Transverse colon (tissue), 4 donors: ENCODE measurements around the gene ASIC2.

ENCODE experiments used
- EP300 ChIP-seq: sonication (generic); formaldehyde crosslinking; IDR thresholded peaks from one replicate; pipeline ENCODE4 v1.6.1; 2017; ENCODE audit warnings: antibody characterized with exemption, low read depth
- POLR2A ChIP-seq: fragments of 450-650 bp; IDR thresholded peaks from one replicate; pipeline ENCODE4 v1.6.1; 2016; ENCODE audit warnings: antibody characterized with exemption, mild to moderate bottlenecking, moderate library complexity
- POLR2AphosphoS5 ChIP-seq, 3 donors: sonication (generic); formaldehyde crosslinking; IDR thresholded peaks; one replicate each; pipeline ENCODE4 v1.6.1; 2016; ENCODE audit warnings: antibody characterized with exemption in 3 of 3
- TF ChIP-seq, protein P1 (sequence below), 5 experiments: fragments of 200-600 bp in 3 of 5; fragments of 450-650 bp in 2 of 5; sonication (generic) in 3 of 5; IDR thresholded peaks; 1 replicate in 2 of 5; 2 replicates in 3 of 5; pipeline ENCODE4 v1.5.1; 2016 to 2017; ENCODE audit warnings: antibody characterized with exemption in 5 of 5, inconsistent platforms in 3 of 5, mild to moderate bottlenecking in 2 of 5, moderate library complexity in 1 of 5

DNA sequence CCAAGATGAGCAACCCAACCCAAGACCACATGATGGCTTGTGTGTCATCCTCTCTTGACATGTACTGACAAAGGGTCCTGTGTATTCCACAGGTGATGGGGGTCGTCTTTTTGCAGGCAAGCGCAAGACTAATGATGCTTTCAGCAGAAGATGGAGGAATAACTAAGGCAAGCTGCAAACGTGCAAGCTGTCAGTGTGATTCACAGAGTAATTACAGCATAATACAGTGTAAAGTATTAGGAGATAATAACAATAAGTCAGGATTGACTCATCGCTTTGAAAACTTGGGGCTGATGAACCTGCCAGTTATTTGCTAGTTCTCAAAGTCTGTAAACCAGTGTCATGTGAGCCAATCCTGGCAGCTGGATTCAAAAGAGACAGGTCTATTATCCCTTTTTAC, 41.6 kb upstream of the ASIC2 start:
- TF ChIP-seq, protein P1, sequence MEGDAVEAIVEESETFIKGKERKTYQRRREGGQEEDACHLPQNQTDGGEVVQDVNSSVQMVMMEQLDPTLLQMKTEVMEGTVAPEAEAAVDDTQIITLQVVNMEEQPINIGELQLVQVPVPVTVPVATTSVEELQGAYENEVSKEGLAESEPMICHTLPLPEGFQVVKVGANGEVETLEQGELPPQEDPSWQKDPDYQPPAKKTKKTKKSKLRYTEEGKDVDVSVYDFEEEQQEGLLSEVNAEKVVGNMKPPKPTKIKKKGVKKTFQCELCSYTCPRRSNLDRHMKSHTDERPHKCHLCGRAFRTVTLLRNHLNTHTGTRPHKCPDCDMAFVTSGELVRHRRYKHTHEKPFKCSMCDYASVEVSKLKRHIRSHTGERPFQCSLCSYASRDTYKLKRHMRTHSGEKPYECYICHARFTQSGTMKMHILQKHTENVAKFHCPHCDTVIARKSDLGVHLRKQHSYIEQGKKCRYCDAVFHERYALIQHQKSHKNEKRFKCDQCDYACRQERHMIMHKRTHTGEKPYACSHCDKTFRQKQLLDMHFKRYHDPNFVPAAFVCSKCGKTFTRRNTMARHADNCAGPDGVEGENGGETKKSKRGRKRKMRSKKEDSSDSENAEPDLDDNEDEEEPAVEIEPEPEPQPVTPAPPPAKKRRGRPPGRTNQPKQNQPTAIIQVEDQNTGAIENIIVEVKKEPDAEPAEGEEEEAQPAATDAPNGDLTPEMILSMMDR (IDR thresholded peaks at IDR 0.05): no peak
- no peak for TF ChIP-seq POLR2AphosphoS5 (IDR thresholded peaks at IDR 0.05)
- TF ChIP-seq POLR2A: no peak
- no peak for TF ChIP-seq EP300
